GM18508 (cell line): ENCODE results near the gene LZIC.
"Not testable (repeated sequence)": the region's sequence is repeated elsewhere in the genome, so short reads cannot be mapped to it uniquely, and the experiment has no call there.

Experiments used
- ATAC-seq: cut with Tn5 transposase; IDR thresholded peaks from one replicate; pipeline ENCODE4 v1.9.1; 2021; ENCODE audit warnings: moderate number of reproducible peaks; ENCODE audit not compliant: insufficient read depth, unreplicated experiment

Gene LZIC

DNA sequence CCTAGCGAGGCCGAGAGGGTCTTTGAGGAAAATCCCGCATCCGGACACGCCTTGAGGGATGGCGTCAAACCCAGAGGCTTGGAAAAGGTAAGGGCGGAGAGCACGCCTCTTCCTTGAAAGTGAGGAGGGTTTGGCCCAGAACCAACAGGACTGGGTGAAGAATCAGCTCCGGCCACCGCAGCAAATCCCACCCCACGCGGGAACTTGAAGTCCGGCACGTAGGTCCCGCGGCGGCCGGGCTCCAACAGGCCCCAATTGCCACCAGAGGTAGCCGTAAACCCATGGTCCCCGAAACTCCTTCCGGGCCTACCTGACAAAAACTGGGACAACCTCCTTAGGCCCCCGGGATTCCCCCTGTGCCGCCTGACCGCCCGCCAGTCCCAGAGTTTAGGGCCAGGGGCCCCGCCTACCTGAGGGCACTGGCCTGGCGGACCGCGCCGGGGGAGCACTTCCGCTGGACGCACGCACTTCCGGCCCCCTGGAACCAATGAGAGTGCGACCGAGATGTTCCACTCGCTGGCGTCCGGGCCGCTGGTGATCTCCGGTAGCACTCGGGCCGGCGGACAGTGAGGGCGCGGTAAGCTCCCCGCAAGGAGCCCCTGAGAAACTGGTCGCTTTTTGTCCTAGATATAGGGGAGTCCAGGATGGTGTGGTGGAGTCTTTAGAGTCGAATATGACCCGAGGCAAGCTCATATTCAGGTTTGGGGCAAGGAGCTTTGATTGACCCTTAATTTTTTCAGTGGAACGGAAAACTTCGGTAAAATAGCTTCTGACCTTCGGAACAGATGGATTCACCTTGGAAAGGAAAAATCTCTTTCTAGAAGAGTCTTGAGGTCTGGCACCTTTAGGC is at the start of gene LZIC, which contains the start of gene NMNAT1:
Gene LZIC, minus strand, starts transcription at position 453 of the 850 bp plus-strand sequence. CDS start 6,772 bp downstream, outside the sequence.
Gene NMNAT1, plus strand, starts transcription at position 537 of the 850 bp plus-strand sequence. CDS start 28,599 bp downstream, outside the sequence.
- no peak for ATAC-seq

DNA sequence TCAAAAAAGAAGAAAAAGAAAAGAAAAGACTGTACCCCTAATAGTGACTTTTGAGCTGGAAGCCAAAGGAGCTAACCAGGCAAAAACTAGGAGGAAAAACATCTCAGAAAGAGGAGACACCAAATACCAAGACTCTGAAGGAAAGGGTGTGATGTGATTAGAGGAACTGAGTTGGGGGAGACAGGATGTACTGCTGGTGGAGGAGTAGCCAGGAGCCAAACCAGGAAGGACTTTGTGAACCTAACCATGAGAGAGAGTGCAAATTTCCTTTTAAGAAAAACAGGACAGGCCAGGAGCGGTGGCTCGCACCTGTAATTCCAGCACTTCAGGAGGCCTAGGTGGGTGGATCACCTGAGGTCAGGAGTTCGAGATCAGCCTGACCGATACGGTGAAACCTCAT is 49.7 kb upstream of the LZIC start:
- ATAC-seq, result no peak

DNA sequence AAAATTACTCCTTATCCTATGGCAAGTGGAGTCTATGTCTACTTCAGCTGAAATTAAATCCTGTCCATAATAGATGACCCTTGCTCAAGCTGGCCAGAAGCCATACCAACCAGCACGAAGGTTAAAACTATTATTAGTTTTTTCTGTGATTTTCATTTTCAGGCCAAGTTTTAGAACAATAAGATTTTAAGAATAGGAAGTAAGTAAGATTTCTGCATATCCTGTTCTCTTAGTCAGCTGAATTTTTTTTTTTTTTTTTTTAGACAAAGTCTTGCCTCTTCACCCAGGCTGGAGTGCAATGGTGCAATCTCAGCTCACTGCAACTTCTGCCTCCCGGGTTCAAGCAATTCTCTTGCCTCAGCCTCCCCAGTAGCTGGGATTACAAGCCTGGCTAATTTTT is 47.8 kb upstream of the LZIC start:
- ATAC-seq, result no peak

DNA sequence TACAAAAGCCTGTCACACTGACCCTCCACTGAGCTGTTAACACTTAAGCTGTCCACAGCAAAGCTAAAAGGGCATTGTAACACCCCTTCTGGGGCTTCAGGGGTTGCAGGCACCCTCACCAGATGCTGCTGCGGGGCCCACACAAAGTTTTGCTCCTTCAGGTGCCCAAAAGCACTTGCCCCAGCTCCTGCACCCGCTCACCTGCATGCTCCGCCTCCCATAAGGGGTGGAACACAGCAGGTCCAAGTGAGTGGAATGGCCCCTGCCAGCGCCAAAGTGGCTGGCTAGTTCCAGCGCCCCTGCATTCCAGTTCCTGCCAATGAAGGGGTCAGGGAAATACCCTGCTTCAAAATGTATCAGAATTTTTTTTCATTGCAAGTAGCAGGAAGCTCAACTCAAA is 46.6 kb upstream of the LZIC start:
- no peak for ATAC-seq

DNA sequence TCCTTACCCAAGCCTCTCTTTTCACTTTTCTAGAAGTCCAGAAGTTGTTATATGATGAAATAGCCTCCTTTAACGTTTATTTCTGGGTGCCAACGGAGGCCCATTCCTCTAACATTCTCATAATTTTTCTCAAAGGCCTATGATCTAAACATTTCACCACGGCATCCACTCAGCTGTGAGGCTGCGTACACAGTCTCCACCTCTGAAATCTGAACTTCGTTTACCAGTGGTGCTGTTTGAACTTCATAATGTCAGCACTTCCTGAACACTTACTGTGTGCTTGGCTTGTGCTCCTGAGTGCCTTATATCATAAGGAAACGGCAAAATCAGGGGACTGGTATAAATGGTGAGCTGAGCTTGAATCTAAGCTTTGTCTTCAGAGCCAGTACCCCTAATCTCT is 41.8 kb upstream of the LZIC start:
- no peak for ATAC-seq

DNA sequence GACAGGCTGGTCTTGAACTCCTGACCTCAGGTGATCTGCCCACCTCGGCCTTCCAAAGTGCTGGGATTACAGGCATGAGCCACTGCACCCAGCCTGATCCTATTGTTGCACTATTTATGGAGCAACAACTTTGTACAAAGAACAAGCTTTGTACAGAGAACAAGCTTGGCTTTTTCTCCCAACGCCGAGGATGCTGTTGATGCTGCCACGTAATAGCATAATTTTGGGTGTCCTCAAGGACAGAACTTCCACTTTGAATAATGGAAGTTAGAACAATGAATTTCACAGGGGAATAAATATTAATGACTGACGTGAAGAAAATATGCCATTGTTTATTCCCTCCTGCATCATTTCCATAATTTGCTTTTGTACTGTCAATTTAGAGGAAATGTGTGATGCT is 41.1 kb upstream of the LZIC start:
- no peak for ATAC-seq

DNA sequence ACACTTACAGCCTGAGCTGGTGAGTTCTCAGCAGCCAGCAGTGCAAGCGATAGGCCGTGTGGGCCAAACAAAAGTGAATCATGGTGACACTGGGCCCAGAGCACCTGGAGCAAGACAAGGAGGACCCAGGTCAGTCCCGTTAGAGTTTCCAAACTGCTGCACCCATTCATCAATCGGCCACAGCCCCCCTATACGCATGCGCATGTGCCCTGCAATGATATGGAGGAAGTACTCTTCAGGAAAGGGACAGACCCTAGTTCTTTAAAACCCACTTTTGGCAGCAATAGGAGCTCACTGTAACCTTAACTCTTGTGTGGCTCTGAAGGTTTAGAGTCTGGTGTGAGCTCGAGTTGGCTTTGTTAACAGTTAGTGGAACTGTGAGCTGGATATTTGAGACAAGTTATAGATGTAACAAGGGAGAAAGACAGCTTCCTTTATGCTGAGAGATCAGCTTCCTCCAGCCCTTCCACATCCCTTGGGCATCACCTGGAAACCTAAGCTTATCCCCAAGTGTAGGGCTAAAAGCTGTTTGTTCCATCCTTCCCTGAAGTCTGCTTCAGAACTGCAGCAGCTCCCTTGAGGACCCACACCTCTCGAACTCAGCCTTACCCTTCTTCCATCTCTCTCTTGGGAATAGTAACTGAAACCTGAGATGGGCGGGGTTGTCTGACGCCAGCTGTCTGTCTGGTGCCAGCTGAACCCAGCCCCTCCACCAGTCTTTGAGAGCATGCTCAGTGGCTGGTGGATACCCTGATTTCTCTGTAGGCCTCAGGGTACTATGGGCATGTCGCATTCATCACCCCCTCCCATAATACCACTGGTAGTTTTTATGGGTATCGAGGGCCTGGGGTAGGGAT is 17.7 kb upstream of the LZIC start:
- ATAC-seq, result no peak

DNA sequence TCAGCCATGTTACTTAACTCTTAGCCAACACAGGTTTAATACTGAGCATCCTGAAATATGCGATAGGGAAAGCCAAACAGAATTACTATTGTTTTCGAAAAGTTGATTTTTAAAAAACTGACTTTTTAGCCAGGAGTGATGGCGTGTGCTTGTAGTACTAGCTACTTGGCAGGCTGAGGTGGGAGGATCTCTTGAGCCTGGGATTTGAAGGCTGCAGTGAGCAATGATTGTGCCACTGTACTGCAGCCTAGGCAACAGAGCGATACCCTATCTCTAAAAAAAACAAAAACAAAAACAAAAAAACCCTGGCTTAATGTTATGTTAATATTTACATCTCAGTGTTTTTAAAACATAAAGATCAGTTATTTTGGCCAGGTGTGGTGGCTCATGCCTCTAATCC is 16.8 kb upstream of the LZIC start:
- ATAC-seq, result no peak

DNA sequence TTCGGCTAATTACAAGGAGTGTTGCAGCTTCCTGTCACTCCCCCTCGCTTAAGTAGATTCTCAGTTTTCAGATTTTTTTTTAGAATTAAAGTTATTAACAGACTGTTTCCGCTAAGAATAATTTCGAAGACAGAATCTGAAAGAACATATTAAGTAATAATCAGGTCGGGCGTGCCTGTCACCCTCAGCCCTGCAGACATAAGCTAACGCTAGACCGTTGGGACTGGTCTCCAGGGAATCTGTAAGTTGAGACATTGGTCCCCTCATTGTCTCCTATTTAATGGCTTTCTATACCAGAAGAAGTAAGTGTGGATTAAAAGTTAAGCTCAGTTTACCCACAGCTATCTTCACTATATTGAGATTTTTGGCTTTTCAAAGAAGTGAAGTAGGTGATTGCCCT is 14.5 kb upstream of the LZIC start:
- no peak for ATAC-seq

DNA sequence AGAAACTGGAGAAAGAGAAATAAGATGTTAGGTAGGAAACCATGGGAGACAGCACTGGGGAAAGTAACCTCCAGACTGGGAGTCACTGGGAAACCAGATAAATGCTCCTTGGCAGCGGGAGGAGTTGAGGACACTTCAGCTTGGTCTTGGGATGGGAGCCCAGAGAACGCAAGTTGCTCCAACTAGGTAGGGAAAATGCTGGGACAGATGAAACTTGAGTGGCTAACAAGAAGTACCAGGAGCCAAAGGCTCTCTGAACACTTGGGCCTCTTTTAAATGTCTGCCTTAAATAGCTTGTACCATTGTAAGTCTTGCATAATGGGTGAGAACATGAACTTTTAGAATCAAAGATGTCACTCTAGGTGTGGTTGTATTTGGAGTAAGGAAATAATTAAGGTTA is 3.1 kb upstream of the LZIC start:
- ATAC-seq, result no peak

DNA sequence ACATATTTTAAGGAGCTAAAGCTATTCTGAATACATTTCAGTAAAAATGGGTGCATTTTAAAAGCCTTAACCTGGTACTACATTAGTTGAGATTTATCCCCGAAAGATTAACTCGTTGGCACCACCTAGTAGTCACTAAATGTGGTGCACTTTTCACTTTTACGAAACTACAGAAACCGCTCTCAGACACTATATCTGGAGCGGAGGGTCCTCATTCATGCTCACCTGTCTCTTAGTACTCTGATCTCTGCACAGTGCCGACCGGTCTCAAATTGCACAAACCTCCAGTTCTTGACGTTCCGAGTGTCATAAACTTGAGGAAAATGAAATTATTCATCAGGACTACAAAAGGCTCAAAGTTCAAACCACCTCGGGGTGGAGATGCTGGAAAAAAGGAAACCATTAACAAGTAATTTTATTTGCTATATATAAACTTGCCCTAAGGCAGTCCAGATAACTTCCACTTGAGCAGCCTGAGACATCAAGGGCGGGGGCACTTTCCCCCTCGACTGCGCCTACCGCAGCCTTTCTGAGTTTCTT is 722 bp downstream of the LZIC start:
- no peak for ATAC-seq

DNA sequence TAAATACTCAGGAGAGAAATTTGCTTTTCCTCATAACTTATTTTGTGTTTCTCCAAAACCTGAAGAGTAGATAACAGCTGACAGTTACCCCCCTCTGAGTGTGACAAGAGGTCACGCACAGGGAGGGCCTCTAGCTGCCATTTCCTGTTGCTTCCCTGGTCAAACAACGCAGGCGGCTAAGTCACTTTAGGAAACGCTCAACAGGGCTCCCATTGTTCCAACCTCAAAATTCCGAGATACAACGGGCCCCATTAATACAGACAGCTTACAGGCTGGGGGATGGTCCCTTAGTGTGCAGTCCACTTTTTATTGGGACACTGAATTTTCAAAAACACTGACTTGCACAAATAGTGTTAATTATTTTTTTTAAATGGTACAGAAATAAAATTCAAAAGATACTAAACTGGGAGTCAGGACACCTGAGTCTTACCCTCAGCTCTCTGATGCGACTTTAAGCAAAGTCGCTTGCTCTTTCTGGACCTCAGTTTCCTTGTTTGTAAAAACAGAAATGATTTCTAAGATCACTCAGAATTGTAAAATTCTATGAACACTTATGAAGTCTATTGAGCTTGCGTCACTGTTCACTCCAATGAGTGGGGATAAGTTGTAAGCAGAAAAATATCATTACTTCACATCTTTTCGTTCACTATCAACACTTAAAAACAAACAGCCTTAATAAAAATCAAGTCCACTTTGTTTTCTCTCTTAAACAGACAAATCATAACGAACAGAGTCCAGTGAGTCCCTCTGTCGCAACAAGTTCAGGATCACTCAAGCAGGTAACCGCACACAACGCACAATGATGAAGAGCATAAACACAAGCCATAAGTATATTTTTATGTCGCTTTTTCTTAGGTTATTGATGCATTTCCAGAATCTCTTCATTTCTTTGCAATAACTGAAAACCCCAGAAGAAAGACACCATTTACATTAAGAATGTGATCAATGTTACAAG is 13.5 kb downstream of the LZIC start:
- no peak for ATAC-seq

DNA sequence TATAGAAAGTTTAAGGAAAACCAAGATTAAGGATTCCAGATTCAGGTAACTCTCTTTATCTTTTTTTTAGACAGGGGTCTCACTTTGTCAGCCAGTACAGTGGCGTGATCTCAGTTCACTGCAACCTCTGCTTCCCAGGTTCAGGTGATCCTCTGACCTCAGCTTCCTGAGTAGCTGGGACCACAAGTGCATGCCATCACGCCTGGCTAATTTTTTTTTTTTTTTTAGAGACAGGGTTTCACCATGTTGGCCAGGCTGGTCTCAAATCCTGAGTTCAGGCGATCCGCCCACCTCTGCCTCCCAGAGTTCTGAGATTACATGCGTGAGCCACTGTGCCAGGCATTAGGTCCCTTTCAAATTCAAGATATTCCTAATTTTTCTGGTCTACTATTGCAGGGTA is 15.9 kb downstream of the LZIC start:
- ATAC-seq, result no peak

DNA sequence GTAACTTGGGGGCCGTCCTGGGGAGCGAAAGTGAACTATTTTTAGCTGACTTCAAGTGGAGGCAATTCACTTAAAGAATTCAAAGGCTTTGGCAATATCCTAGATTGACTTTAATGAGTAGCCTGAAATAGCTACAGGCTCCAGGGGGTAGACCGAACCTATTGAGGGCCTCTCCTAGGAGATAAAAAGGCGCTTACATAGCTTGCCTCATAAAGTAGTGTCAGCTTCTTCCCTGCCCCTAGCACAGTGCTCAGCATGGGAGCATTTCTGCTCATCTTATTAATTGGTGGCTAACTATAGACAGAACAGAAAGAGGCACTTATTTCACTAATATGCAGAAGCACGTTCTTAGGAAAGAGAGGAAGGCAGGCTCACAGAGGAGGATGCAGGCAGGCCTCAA is 20.8 kb downstream of the LZIC start:
- no peak for ATAC-seq

DNA sequence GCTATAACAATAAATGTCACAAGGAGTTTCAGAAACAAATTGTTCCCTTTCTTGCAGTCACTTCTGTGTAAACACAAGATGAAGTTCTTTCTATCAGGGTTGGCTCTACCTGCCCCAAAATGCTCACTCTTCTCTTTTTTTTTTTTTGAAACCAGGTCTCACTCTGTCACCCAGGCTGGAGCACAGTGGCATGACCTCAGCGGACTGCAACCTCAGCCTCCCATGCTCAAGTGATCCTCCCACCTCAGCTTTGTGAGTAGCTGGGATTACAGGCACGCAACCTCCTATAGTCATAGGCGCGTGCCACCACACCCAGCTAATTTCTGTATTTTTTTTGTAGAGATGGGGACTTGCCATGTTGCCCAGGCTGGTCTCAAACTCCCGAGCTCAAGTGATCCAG is 22.6 kb downstream of the LZIC start:
- ATAC-seq, result no peak

DNA sequence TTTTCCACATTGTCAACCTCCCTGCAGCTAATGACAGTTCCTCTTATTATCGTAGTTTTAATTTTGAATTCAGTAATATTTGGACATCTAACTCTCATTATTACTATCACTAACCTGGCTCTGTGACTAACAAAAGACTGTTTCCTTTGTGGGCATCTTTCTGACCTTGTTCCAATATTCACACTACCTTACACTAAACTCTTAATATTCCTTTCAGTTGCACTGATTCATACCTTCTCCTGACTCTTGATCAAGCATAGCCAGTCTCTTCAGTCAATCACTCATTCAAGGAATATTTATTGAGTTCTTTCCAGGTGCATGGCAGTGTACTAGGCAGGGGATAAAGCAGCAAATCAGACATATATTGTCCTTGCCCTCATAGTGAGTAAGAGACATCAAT is 25.3 kb downstream of the LZIC start:
- ATAC-seq, result no peak

DNA sequence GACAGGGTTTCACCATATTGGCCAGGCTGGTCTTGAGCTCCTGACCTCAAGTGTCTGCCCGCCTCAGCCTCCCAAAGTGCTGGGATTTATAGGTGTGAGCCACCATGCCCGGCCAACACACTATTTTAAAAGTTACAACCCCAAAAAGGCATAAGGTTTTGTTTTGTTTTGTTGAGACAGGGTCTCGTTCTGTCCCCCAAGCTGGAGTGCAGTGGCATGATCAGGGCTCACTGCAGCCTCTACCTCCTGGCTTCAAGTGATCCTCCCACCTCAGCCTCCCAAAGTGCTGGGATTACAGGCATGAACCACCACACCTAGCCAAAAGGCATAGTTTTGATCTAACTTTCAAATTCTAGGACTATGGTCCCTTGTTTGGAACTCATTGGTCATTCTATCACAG is 25.7 kb downstream of the LZIC start:
- ATAC-seq, result not testable (repeated sequence)

DNA sequence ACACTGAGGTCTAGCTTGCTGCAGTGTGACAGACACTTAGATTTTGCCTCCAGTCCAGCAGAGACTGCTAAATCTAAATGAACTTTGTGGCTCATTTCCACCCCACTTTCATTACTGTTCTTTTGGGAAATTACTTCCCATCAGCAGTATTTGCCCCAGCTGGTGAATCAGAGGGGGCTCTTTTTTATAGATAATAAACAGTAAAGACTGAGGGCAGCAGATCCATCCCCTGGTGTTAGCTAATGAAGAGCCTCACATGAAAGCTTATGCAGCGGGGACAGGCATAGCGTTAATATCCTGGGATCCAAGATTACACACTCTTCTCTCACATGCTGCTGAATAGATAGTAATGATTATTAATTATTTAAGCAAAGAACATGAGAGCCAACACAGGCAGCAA is 26.7 kb downstream of the LZIC start:
- ATAC-seq, result no peak

DNA sequence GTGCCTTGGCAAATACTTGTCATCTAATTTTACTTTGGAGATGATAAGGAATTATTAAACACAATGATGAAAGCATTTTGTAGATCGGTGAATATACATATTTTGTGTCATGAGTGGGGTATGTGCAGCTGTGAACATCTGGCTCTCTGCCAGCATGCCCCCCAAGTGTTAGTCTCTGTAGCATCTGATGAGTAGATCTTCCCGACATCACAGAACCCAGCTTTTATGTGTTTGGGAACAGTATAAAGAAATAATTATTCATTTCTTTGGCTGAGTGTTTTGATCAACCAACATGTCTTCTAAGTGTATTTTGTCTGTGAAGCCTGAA is 28.6 kb downstream of the LZIC start:
- ATAC-seq, result no peak

DNA sequence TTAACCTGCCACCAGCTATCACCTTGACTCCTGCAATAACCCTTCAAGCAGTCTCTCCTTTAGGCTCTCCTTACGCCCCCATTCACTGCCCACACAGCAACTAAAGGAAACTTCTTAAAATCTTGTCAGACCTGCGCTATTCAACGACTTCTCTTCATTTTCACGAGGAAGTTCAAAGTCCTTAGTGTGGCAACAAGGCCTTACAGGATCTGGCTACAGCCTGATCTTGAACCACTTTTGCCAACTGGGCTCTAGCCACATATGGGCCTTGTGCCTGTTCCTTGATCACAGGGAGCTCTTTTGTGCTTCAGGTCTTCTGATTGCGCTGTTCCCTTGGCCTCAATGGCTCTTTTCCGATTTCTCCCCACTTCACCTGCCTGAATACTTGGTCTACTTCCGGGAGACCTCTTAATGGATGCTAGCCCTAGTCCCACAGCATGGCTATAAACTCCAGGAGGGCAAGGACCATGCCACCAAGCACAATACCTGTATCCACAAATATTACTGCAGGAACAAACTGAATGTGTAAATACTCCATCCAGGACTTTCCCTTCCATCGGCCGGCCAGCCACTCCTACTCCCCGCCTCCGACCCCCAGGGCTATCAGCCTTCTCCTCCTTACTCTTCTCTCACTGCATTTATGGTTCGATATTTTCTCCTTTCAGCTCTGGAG is 30.8 kb downstream of the LZIC start:
- ATAC-seq, result no peak
